PC-3 (cell line): ENCODE results near the gene DAAM2. TPM values are rescaled to one million over a fixed set of nuclear protein-coding genes. Genes with fewer than 3 reads are reported as not detected.

Experiments used
- ATAC-seq: fragments of 200-7000 bp; cut with Tn5 transposase; 2 replicates; pipeline ENCODE4 v1.9.1; 2020; ENCODE audit warnings: mild to moderate bottlenecking, moderate library complexity
- BruUV-seq: library from RNA; stranded (reverse); fragments of 400-500 nt; replicated peaks from 2 replicates; lab custom pipeline; 2021; lab: Mats Ljungman, UMichigan
- CTCF ChIA-PET: fragments of 300-600 bp; sonication (Branson Sonifier 250); formaldehyde crosslinking; loops from one replicate; lab custom pipeline; 2022; ENCODE audit warnings: antibody characterized with exemption; lab: Charles Lee
- POLR2A ChIA-PET: fragments of 300-600 bp; sonication (Branson Sonifier 250); formaldehyde crosslinking; loops from one replicate; lab custom pipeline; 2022; ENCODE audit warnings: antibody characterized with exemption; ENCODE audit not compliant: unreplicated experiment; lab: Charles Lee
- DNase-seq: peaks from one replicate; pipeline ENCODE4 v3.0.0-alpha.2; 2015
- H2AFZ ChIP-seq: fragments of 300-600 bp; sonication (generic); 2 replicates; pipeline ENCODE4 v1.6.0; 2016; ENCODE audit warnings: antibody characterized with exemption, low read length
- H3F3A ChIP-seq: fragments of 300-600 bp; sonication (generic); one replicate; pipeline ENCODE4 v1.6.0; 2017; ENCODE audit warnings: antibody characterized with exemption, low read length, control low read depth, mild to moderate bottlenecking; ENCODE audit not compliant: unreplicated experiment
- H3K27ac ChIP-seq: fragments of 300-600 bp; sonication (generic); 2 replicates; pipeline ENCODE4 v1.5.1; 2016; ENCODE audit warnings: mild to moderate bottlenecking, low read length
- H3K27me3 ChIP-seq: fragments of 300-600 bp; sonication (generic); 2 replicates; pipeline ENCODE4 v1.6.1; 2016; ENCODE audit warnings: low read length, mixed read lengths
- H3K36me3 ChIP-seq: fragments of 300-600 bp; sonication (generic); 2 replicates; pipeline ENCODE4 v1.6.1; 2016; ENCODE audit warnings: low read depth, mixed run types, low read length, mixed read lengths
- H3K4me1 ChIP-seq: fragments of 300-600 bp; sonication (generic); 2 replicates; pipeline ENCODE4 v1.5.1; 2016; ENCODE audit warnings: low read length; ENCODE audit not compliant: insufficient read depth
- H3K4me2 ChIP-seq: fragments of 300-600 bp; sonication (generic); 2 replicates; pipeline ENCODE4 v1.6.0; 2016; ENCODE audit warnings: low read length
- H3K4me3 ChIP-seq: fragments of 300-600 bp; sonication (generic); 2 replicates; pipeline ENCODE4 v1.5.1; 2016; ENCODE audit warnings: mild to moderate bottlenecking, low read length, mixed read lengths
- H3K79me2 ChIP-seq: fragments of 300-600 bp; sonication (generic); 2 replicates; pipeline ENCODE4 v1.6.1; 2017; ENCODE audit warnings: low read length, mixed read lengths
- H3K9ac ChIP-seq: fragments of 300-600 bp; sonication (generic); 2 replicates; pipeline ENCODE4 v1.6.0; 2016; ENCODE audit warnings: mild to moderate bottlenecking, low read length
- H3K9me2 ChIP-seq: fragments of 300-600 bp; sonication (generic); replicated peaks from 2 replicates; pipeline ENCODE4 v1.6.1; 2016; ENCODE audit warnings: mixed run types, low read length, mixed read lengths
- H3K9me3 ChIP-seq: fragments of 300-600 bp; sonication (generic); 2 replicates; pipeline ENCODE4 v1.6.1; 2016; ENCODE audit warnings: low read length, mixed read lengths
- H4K20me1 ChIP-seq: fragments of 300-600 bp; sonication (generic); 2 replicates; pipeline ENCODE4 v1.6.1; 2016; ENCODE audit warnings: low read length, mixed read lengths
- EZH2 ChIP-seq: fragments of 300-600 bp; sonication (generic); IDR thresholded peaks from one replicate; pipeline ENCODE4 v1.6.1; 2017; ENCODE audit warnings: antibody characterized with exemption, mild to moderate bottlenecking, low read length; ENCODE audit not compliant: unreplicated experiment
- EZH2phosphoT487 ChIP-seq: fragments of 300-600 bp; sonication (generic); IDR thresholded peaks from 2 replicates; pipeline ENCODE4 v1.6.1; 2018; ENCODE audit warnings: mild to moderate bottlenecking, antibody characterized with exemption, low read length, borderline replicate concordance
- intact Hi-C: fragments of 100-400 bp; cut with micrococcal nuclease; formaldehyde crosslinking; loops from 2 replicates; pipeline ENCODE4 v1.9.0; 2023
- total RNA-seq: library from RNA; depleted of rRNA; stranded (reverse); fragments of >200 nt; gene quantifications from 2 replicates; pipeline ENCODE4 v1.2.3, GENCODE V29; 2014
- TF ChIP-seq, protein P1 (sequence below): fragments of 300-600 bp; sonication (generic); conservative IDR thresholded peaks from 2 replicates; pipeline ENCODE4 v1.5.1; 2017; ENCODE audit warnings: antibody characterized with exemption, low read depth, mild to moderate bottlenecking, low read length

DAAM2 gene
- total RNA-seq, 1 experiment from 2014 or later, result not detected

DNA sequence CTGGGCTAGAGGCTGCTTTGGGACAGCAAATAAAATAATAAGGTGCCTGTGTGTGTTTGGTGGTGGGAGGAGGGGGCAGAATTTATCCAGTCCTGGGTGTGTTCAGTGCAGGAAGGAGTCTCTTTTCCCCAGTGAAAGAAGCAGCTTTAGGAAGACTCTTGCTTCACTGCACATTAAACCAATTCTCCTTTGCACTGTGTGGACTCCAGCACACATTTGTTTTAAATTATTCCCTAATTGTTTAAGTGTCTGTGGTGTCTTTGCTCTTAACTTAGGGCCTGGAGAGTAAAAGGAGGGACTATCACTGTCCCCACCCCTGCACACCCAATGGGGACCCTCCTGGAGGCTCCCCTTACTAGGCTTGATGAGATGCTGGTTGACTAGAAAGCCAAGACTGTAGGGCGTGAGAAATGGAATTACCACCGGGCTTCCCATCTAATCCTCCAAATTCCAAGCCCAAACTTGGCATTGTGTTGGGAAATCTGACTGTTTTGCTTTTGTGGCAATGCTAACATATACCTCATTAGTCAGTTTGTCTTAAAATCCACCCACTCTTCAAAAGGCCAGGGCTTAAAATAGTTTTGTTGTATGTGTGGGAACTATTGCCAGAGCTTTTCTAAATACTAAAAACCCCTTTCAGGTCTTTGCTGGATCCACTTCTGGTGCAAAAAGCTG lies 13.5 kb upstream of the DAAM2 start:
- CTCF ChIA-PET, result no interaction called here
- POLR2A ChIA-PET, result no interaction called here

DNA sequence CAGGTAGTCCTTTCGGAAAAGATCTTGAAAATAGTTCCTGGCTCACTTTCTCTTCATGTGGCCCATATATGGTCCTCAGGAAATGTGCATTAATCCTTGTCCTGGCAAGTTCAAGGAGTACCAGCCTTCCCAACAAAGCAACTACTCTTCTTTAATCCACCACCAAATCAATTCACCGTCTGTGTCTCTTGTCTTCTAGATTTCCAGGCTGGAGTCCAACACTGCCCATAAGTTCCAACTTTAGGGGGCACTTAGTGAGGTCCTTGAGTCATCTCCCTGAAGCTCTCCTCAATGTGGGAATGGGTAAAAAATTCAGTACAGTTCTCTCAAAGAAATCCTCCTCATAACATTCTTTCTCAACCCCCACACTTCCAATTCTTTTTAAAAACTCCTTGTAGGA lies 6.9 kb upstream of the DAAM2 start:
- intact Hi-C loops, result no loop called here
- DNase-seq, result no peak
- Histone ChIP-seq H3K9ac (no peak overlapping the region), H3K4me3 (no peak overlapping the region), H3K27ac (no peak overlapping the region), H3K36me3 (no peaks in the 10 kb centered on the region), H2AFZ (no peak overlapping the region), H3K9me3 (no peaks in the 10 kb centered on the region), H4K20me1 (no peaks in the 10 kb centered on the region), H3K4me2 (no peak overlapping the region), H3K9me2 (no peaks in the 10 kb centered on the region), H3K27me3 (no peaks in the 10 kb centered on the region), H3F3A (no peaks in the 10 kb centered on the region), H3K4me1 (no peaks in the 10 kb centered on the region), H3K79me2 (no peaks in the 10 kb centered on the region)
- POLR2A ChIA-PET, result no interaction called here
- no TSS peak for BruUV-seq
- TF ChIP-seq, protein P1, sequence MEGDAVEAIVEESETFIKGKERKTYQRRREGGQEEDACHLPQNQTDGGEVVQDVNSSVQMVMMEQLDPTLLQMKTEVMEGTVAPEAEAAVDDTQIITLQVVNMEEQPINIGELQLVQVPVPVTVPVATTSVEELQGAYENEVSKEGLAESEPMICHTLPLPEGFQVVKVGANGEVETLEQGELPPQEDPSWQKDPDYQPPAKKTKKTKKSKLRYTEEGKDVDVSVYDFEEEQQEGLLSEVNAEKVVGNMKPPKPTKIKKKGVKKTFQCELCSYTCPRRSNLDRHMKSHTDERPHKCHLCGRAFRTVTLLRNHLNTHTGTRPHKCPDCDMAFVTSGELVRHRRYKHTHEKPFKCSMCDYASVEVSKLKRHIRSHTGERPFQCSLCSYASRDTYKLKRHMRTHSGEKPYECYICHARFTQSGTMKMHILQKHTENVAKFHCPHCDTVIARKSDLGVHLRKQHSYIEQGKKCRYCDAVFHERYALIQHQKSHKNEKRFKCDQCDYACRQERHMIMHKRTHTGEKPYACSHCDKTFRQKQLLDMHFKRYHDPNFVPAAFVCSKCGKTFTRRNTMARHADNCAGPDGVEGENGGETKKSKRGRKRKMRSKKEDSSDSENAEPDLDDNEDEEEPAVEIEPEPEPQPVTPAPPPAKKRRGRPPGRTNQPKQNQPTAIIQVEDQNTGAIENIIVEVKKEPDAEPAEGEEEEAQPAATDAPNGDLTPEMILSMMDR, result no peak
- TF ChIP-seq EZH2phosphoT487 (no peak), EZH2 (no peak)
- CTCF ChIA-PET, result no interaction called here
- no peak for ATAC-seq

More for the DNA sequence above, 13.5 kb upstream of the DAAM2 start:
- H3K36me3 ChIP-seq, result no peaks in the 10 kb centered on the region
- H3K27me3 ChIP-seq, result peaks cover 16% of the 10 kb centered on the region
- H3K4me2 ChIP-seq, result no peak overlapping the region
- TF ChIP-seq, protein P1, result no peak
- TF ChIP-seq EZH2 (no peak), EZH2phosphoT487 (no peak)
- no peaks in the 10 kb centered on the region for H4K20me1 ChIP-seq
- intact Hi-C loops, result no loop called here
- no peaks in the 10 kb centered on the region for H3K9me3 ChIP-seq
- no peak overlapping the region for H3K4me3 ChIP-seq
- H3F3A ChIP-seq, result no peaks in the 10 kb centered on the region
- H3K9ac ChIP-seq, result no peak overlapping the region
- H3K9me2 ChIP-seq, result no peaks in the 10 kb centered on the region
- no peaks in the 10 kb centered on the region for H3K4me1 ChIP-seq
- H2AFZ ChIP-seq, result no peak overlapping the region
- no peaks in the 10 kb centered on the region for H3K79me2 ChIP-seq
- BruUV-seq, result no TSS peak
- ATAC-seq (no peak), DNase-seq (no peak)
- H3K27ac ChIP-seq, result no peak overlapping the region

DNA sequence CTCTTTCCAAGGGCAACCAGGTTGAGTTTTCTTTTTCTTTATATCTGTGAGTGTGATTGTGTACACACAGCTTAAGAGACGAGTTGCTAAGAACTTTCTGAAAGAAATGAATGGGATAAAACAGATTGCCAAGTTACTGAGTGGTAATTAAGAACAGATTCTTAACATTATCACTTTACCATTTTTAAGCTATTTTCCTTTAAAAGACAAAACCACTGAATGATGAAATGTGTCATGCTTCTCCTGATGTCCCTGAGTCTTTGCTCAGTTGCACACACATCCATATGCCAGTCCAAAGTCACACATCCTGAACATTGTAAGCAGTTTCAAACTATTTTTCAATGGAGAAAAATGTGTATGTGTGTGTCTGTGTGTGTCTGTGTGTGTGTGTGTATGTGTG lies 5.5 kb upstream of the DAAM2 start:
- Histone ChIP-seq H3K9me3 (no peaks in the 10 kb centered on the region), H3K4me2 (no peak overlapping the region), H3K27me3 (peaks cover 7% of the 10 kb centered on the region), H3K9me2 (no peaks in the 10 kb centered on the region), H2AFZ (no peak overlapping the region), H3K36me3 (no peaks in the 10 kb centered on the region), H4K20me1 (no peaks in the 10 kb centered on the region), H3K27ac (no peak overlapping the region), H3K4me3 (no peak overlapping the region), H3K9ac (no peak overlapping the region), H3K79me2 (no peaks in the 10 kb centered on the region), H3K4me1 (no peaks in the 10 kb centered on the region), H3F3A (no peaks in the 10 kb centered on the region)
- CTCF ChIA-PET, result no interaction called here
- DNase-seq, result no peak
- POLR2A ChIA-PET, result no interaction called here
- BruUV-seq, result no TSS peak
- intact Hi-C loops, result no loop called here
- TF ChIP-seq, protein P1, result no peak
- TF ChIP-seq EZH2 (no peak), EZH2phosphoT487 (no peak)
- no peak for ATAC-seq
